T1000 (cell line): ENCODE data around the gene CERKL.

ENCODE experiments used
- DNase-seq: peaks from one replicate; lab custom pipeline; 2025; ENCODE audit warnings: mixed read lengths; lab: John Stamatoyannopoulos, UW

CERKL gene

GRCh38 chr2:181628590-181629585 is 28.0 kb downstream of the CERKL start:
- DNase-seq, result no peak

- DNase-seq, result no peak
These were observed 29.4 kb downstream of the CERKL start for GRCh38 chr2:181627545-181627944.

- DNase-seq, result no peak
These were observed 30.2 kb downstream of the CERKL start for GRCh38 chr2:181626671-181627070.

- DNase-seq, result no peak
These were observed 33.7 kb downstream of the CERKL start for GRCh38 chr2:181623159-181623558.

GRCh38 chr2:181621779-181622490 is 35.0 kb downstream of the CERKL start:
- no peak for DNase-seq

- DNase-seq, result no peak
These were observed 37.4 kb downstream of the CERKL start for GRCh38 chr2:181619516-181619915.

- DNase-seq, result no peak
These were observed 40.2 kb downstream of the CERKL start for GRCh38 chr2:181616715-181617114.

- DNase-seq, result no peak
These were observed 41.8 kb downstream of the CERKL start for GRCh38 chr2:181614874-181615638.

- DNase-seq, result no peak
These were observed 43.7 kb downstream of the CERKL start for GRCh38 chr2:181613241-181613640.

GRCh38 chr2:181607629-181608590 is 49.0 kb downstream of the CERKL start:
- no peak for DNase-seq

GRCh38 chr2:181605889-181606837 is 50.7 kb downstream of the CERKL start:
- no peak for DNase-seq

GRCh38 chr2:181602017-181602416 is 54.9 kb downstream of the CERKL start:
- DNase-seq, result no peak

GRCh38 chr2:181596556-181596955 is 60.3 kb downstream of the CERKL start:
- DNase-seq, result no peak

GRCh38 chr2:181594322-181594721 is 62.6 kb downstream of the CERKL start:
- DNase-seq, result no peak

- DNase-seq, result no peak
These were observed 67.1 kb downstream of the CERKL start for GRCh38 chr2:181589779-181590178.

- no peak for DNase-seq
These were observed 68.4 kb downstream of the CERKL start for GRCh38 chr2:181588546-181588945.

GRCh38 chr2:181586569-181587081 is 70.3 kb downstream of the CERKL start:
- DNase-seq, result no peak

GRCh38 chr2:181585732-181586131 is 71.2 kb downstream of the CERKL start:
- DNase-seq, result no peak

- no peak for DNase-seq
These were observed 75.4 kb downstream of the CERKL start for GRCh38 chr2:181581534-181581933.

GRCh38 chr2:181578829-181579228 is 78.1 kb downstream of the CERKL start:
- DNase-seq, result no peak
